Neural cell (in vitro differentiated cells): ENCODE measurements around the gene IPO5. TPM values are rescaled to one million over a fixed set of nuclear protein-coding genes. Genes with fewer than 3 reads are reported as not detected.

Experiments used
- H2AFZ ChIP-seq: fragments of 200-600, 300-800 bp; sonication (generic), shearing (Covaris generic); 2 replicates; pipeline ENCODE4 v1.6.0; 2014; ENCODE audit warnings: low read depth, mild to moderate bottlenecking, antibody characterized with exemption, low read length, moderate library complexity
- H3F3A ChIP-seq: fragments of 200-600 bp; shearing (Covaris generic); 2 replicates; pipeline ENCODE4 v1.6.1; 2016; ENCODE audit warnings: mild to moderate bottlenecking, moderate library complexity, mixed read lengths, antibody characterized with exemption, low read length; ENCODE audit not compliant: insufficient read depth, poor library complexity, severe bottlenecking
- H3K27ac ChIP-seq: fragments of 200-600, 300-800 bp; sonication (generic), shearing (Covaris generic); 2 replicates; pipeline ENCODE4 v1.5.1; 2014; ENCODE audit warnings: mild to moderate bottlenecking, low read length, moderate library complexity
- H3K27me3 ChIP-seq: fragments of 300-800, 200-600 bp; sonication (generic), shearing (Covaris generic); 2 replicates; pipeline ENCODE4 v1.6.0; 2014; ENCODE audit warnings: mild to moderate bottlenecking, low read depth, low read length, moderate library complexity; ENCODE audit not compliant: insufficient read depth
- H3K36me3 ChIP-seq: fragments of 300-800, 200-600 bp; sonication (generic), shearing (Covaris generic); 2 replicates; pipeline ENCODE4 v1.5.1; 2014; ENCODE audit warnings: mild to moderate bottlenecking, antibody characterized with exemption, low read length, moderate library complexity; ENCODE audit not compliant: insufficient read depth
- H3K4me2 ChIP-seq: fragments of 300-800, 200-600 bp; sonication (generic), shearing (Covaris generic); 2 replicates; pipeline ENCODE4 v1.6.0; 2014; ENCODE audit warnings: mild to moderate bottlenecking, low read length
- H3K4me3 ChIP-seq: fragments of 300-800, 200-600 bp; sonication (generic), shearing (Covaris generic); 2 replicates; pipeline ENCODE4 v1.5.1; 2014; ENCODE audit warnings: mild to moderate bottlenecking, low read length, moderate library complexity
- H3K79me2 ChIP-seq: fragments of 200-600 bp; shearing (Covaris generic); replicated peaks from 2 replicates; pipeline ENCODE4 v1.6.0; 2014; ENCODE audit warnings: mild to moderate bottlenecking, low read length, moderate library complexity; ENCODE audit not compliant: insufficient read depth
- H3K9ac ChIP-seq: fragments of 300-800, 200-600 bp; sonication (generic), shearing (Covaris generic); 2 replicates; pipeline ENCODE4 v1.6.1; 2016; ENCODE audit warnings: mild to moderate bottlenecking, low read length, mixed read lengths
- H3K9me2 ChIP-seq: fragments of 200-600 bp; shearing (Covaris generic); 2 replicates; pipeline ENCODE4 v1.6.1; 2016; ENCODE audit warnings: mild to moderate bottlenecking, low read length, mixed read lengths; ENCODE audit not compliant: insufficient read depth
- H3K9me3 ChIP-seq: fragments of 200-600, 300-800 bp; sonication (generic), shearing (Covaris generic); 2 replicates; pipeline ENCODE4 v1.6.1; 2016; ENCODE audit warnings: mild to moderate bottlenecking, mixed run types, low read length, moderate library complexity, mixed read lengths
- H4K20me1 ChIP-seq: fragments of 200-600 bp; shearing (Covaris generic); 2 replicates; pipeline ENCODE4 v1.6.1; 2016; ENCODE audit warnings: mild to moderate bottlenecking, mixed run types; ENCODE audit not compliant: insufficient read depth
- CTCF ChIP-seq: fragments of 450-650 bp; IDR thresholded peaks from 2 replicates; pipeline ENCODE4 v1.5.1; 2014; ENCODE audit warnings: antibody characterized with exemption, mild to moderate bottlenecking, moderate library complexity; ENCODE audit not compliant: poor library complexity, severe bottlenecking
- EP300 ChIP-seq: fragments of 450-650 bp; conservative IDR thresholded peaks from 2 replicates; pipeline ENCODE4 v1.6.1; 2014; ENCODE audit warnings: antibody characterized with exemption, mild to moderate bottlenecking, moderate library complexity; ENCODE audit not compliant: poor library complexity, severe bottlenecking
- EZH2 ChIP-seq: fragments of 200-600, 300-800 bp; shearing (Covaris generic), sonication (generic); IDR thresholded peaks from 2 replicates; pipeline ENCODE4 v1.6.1; 2014; ENCODE audit warnings: antibody characterized with exemption, low read length, borderline replicate concordance, mild to moderate bottlenecking; ENCODE audit not compliant: insufficient read depth, poor library complexity, severe bottlenecking
- MXI1 ChIP-seq: fragments of 450-650 bp; conservative IDR thresholded peaks from 2 replicates; pipeline ENCODE4 v1.6.1; 2014; ENCODE audit warnings: antibody characterized with exemption, mild to moderate bottlenecking; ENCODE audit not compliant: poor library complexity, severe bottlenecking
- POLR2AphosphoS5 ChIP-seq: IDR thresholded peaks from 2 replicates; pipeline ENCODE4 v1.6.1; 2012
- RAD21 ChIP-seq: fragments of 450-650 bp; conservative IDR thresholded peaks from 2 replicates; pipeline ENCODE4 v1.6.1; 2014; ENCODE audit warnings: antibody characterized with exemption, mild to moderate bottlenecking, moderate library complexity
- SMC3 ChIP-seq: fragments of 450-650 bp; conservative IDR thresholded peaks from 2 replicates; pipeline ENCODE4 v1.6.1; 2014; ENCODE audit warnings: antibody characterized with exemption, mild to moderate bottlenecking, moderate library complexity; ENCODE audit not compliant: poor library complexity
- TAF1 ChIP-seq: IDR thresholded peaks from 2 replicates; pipeline ENCODE4 v1.6.1; 2012; ENCODE audit warnings: low read depth
- polyA plus RNA-seq: library from polyadenylated mRNA; depleted of rRNA; stranded (reverse); fragments of >200 nt; gene quantifications from 2 replicates; pipeline ENCODE4 v1.2.3, GENCODE V29; 2014
- TF ChIP-seq, protein P1 (sequence below): IDR thresholded peaks from 2 replicates; pipeline ENCODE4 v1.6.1; 2012; ENCODE audit warnings: borderline replicate concordance

The IPO5 gene
- polyA plus RNA-seq, 1 donor from 2014 or later, result 83.4 TPM

DNA sequence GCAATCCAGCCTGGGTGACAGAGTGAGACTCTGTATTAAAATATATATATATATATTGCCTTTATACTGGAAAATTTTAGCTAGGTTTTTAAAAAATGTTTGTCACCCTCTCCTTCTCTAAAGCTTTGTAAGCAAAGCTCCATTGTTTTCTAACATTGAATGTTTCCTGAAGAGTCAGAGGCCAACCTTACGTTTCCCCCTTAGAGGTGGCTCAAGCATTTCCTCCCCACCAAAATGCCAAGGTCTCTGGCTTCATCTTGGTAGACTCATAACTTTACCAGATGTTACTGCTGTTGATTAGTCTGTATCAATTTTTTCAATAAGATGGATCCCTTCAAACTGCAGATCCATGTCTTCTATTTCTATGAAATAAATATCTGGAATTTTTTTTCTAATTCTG is 25.2 kb upstream of the IPO5 start:
- H3K9me3 ChIP-seq, result no peaks in the 10 kb centered on the region
- no peaks in the 10 kb centered on the region for H3K79me2 ChIP-seq
- no peak overlapping the region for H3K4me3 ChIP-seq
- TF ChIP-seq CTCF, result no peak
- TF ChIP-seq POLR2AphosphoS5, result no peak
- no peak for TF ChIP-seq EZH2
- no peak for TF ChIP-seq TAF1
- TF ChIP-seq, protein P1, sequence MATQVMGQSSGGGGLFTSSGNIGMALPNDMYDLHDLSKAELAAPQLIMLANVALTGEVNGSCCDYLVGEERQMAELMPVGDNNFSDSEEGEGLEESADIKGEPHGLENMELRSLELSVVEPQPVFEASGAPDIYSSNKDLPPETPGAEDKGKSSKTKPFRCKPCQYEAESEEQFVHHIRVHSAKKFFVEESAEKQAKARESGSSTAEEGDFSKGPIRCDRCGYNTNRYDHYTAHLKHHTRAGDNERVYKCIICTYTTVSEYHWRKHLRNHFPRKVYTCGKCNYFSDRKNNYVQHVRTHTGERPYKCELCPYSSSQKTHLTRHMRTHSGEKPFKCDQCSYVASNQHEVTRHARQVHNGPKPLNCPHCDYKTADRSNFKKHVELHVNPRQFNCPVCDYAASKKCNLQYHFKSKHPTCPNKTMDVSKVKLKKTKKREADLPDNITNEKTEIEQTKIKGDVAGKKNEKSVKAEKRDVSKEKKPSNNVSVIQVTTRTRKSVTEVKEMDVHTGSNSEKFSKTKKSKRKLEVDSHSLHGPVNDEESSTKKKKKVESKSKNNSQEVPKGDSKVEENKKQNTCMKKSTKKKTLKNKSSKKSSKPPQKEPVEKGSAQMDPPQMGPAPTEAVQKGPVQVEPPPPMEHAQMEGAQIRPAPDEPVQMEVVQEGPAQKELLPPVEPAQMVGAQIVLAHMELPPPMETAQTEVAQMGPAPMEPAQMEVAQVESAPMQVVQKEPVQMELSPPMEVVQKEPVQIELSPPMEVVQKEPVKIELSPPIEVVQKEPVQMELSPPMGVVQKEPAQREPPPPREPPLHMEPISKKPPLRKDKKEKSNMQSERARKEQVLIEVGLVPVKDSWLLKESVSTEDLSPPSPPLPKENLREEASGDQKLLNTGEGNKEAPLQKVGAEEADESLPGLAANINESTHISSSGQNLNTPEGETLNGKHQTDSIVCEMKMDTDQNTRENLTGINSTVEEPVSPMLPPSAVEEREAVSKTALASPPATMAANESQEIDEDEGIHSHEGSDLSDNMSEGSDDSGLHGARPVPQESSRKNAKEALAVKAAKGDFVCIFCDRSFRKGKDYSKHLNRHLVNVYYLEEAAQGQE, result no peak
- no peak for TF ChIP-seq RAD21
- TF ChIP-seq MXI1, result no peak
- no peak for TF ChIP-seq SMC3
- no peak for TF ChIP-seq EP300
- no peaks in the 10 kb centered on the region for H4K20me1 ChIP-seq
- no peak overlapping the region for H3K9ac ChIP-seq
- no peak overlapping the region for H2AFZ ChIP-seq
- no peaks in the 10 kb centered on the region for H3K36me3 ChIP-seq
- H3F3A ChIP-seq, result no peaks in the 10 kb centered on the region
- H3K27ac ChIP-seq, result no peak overlapping the region
- H3K9me2 ChIP-seq, result no peaks in the 10 kb centered on the region
- no peak overlapping the region for H3K4me2 ChIP-seq
- no peaks in the 10 kb centered on the region for H3K27me3 ChIP-seq

DNA sequence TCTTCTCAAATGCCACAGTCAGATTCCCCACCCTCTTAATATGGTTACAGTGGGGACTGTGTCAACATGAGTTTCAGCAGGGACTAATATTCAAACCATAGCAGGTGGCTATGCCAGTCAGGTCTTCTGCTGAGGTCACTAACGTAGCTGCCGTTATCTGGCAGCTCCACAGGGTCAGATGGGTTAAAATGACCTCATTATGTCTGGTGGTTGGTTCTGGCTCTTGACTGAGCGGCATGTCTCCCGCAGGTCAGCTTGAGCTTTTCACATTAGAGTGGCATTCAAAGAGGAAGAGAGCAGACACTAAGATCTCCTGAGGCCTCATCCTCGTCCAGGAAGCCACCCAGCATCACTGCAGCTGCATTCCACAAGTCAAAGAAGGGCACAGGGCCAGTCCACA is 21.4 kb upstream of the IPO5 start:
- H3F3A ChIP-seq, result no peaks in the 10 kb centered on the region
- H3K9me2 ChIP-seq, result no peaks in the 10 kb centered on the region
- H3K9me3 ChIP-seq, result no peaks in the 10 kb centered on the region
- H2AFZ ChIP-seq, result no peak overlapping the region
- H3K27ac ChIP-seq, result no peak overlapping the region
- no peak overlapping the region for H3K9ac ChIP-seq
- no peaks in the 10 kb centered on the region for H4K20me1 ChIP-seq
- no peak overlapping the region for H3K4me2 ChIP-seq
- TF ChIP-seq EZH2 (no peak), RAD21 (no peak), SMC3 (no peak), POLR2AphosphoS5 (no peak), TAF1 (no peak), EP300 (no peak), MXI1 (no peak), CTCF (no peak)
- TF ChIP-seq, protein P1, result no peak
- H3K79me2 ChIP-seq, result no peaks in the 10 kb centered on the region
- H3K4me3 ChIP-seq, result no peak overlapping the region
- no peaks in the 10 kb centered on the region for H3K36me3 ChIP-seq
- no peaks in the 10 kb centered on the region for H3K27me3 ChIP-seq
